ENCODE measurements around the gene JMJD1C. TPM values are rescaled to one million over a fixed set of nuclear protein-coding genes. Genes with fewer than 3 reads are reported as not detected.

The JMJD1C gene
- total RNA-seq, 1 donor from 2014 or later, result 61.4 TPM

DNA sequence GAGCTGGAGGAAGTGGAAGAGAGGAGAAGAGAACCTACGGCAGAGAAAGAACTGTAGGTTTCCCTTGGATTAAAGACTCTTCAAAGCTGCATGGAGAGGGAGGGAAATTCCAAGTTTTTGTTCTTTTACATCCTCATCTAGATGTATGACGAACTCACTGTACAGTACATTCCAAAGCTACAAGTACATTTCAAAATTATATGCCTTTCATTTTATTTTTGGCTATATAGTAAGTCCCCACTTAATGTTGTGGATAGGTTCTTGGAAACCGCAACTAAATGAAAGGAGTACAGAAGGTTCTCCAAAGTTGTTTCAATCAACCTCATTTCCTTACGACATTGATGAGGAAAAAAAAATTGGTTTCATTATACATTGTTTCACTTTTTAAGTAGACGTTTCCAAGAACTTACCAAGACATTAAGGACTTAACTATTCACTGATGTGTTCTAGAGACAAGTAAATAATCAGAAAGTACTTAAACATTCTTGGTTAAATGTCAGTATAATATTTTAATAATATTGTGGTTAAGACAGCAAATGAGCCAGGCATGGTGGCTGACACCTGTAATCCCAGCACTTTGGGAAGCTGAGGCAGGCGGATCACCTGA lies 16.1 kb upstream of the JMJD1C start:
- intact Hi-C loops (cut with micrococcal nuclease), result no loop called here

DNA sequence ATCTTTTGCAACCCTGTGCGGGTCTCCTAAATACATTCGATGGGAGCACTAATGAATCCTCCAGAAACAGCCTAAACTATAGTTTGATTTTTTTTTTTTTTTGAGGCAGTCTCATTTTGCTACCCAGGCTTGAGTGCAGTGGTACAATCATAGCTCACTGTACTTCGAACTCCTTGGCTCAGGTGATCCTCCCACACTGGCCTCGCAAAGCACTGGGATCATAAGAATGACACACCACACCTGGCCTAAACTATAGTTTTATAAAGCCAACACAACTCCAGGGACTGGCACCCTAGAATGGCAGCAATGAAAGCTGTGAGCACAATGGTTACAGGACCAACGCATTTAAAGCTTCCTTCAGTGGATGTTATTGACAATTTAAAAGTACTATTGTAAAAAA lies 14.5 kb upstream of the JMJD1C start:
- intact Hi-C loops (cut with micrococcal nuclease), result no loop called here

DNA sequence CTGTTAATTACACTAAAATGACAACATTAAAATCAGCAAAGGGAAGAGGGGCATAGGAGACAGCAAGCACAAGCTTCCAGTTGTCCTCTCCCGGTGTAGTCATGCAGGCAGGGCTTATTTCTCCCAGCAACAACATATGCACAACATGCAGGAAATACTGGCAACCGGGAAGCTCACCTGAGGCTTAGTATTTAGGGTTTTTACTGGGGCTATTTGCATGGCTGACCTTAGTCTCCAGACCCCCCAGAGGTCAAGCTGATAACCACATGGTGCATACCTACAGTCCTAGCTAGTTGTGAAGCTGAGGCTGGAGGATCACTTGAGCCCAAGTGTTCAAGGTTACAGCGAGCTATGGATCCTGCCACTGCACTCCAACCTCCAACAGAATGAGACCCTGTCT lies 12.8 kb upstream of the JMJD1C start:
- intact Hi-C loops (cut with micrococcal nuclease), result no loop called here

DNA sequence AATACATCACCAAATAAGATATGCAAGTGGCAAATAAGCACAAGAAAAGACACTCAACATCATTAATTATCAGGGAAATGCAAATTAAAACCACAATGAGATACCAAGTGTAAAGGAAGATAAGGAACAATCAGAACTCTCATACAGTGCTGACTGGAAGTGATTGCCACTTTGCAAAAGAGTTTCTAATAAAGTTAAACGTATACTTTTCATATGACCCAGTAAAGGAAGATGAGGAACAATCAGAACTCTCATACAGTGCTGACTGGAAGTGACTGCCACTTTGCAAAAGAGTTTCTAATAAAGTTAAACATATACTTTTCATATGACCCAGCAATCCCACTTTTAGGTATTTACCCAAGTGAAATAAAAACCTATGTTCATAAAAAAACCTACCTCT lies 12.2 kb upstream of the JMJD1C start:
- intact Hi-C loops (cut with micrococcal nuclease), result no loop called here

DNA sequence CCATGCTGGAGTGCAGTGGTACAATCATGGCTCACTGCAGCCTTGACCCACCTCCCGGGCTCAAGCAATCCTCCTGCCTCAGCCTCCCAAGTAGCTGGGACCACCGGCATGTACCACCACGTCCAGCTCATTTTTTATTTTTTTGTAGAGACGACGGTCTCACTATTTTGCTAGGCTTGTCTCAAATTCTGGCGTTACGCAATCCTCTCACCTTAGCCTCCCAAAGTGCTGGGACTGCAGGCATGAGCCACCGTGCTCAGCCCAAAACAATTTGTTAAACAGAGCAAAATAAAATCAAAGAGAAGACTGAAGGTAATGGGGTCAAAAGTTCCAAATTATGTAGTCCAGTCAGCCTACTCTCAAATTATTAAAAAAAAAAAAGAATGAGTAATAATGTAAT lies 8.7 kb upstream of the JMJD1C start:
- intact Hi-C loops (cut with micrococcal nuclease), result no loop called here

DNA sequence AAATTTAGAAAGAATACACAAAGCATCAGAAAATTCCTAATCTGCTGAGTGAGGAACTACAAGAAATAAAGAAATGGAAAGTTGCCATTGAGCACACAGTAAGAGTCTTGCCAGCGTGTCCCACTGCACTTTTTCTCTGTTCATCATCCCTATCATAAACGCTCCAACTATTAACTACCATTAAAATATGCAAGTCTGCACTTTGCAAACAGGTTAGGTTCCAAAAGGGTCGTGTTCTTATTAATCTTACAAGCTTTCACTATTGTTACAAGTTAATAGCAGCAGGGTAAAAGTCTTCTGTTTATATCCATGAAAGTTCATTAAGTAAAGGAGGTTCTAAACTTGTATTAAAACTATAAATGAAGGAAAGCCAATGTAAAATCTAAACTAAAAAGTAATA lies 5.2 kb upstream of the JMJD1C start:
- intact Hi-C loops (cut with micrococcal nuclease), result loop anchor here (1.0 kb wide), 1 partner anchor 19 kb away; no protein-coding TSS in a partner anchor

DNA sequence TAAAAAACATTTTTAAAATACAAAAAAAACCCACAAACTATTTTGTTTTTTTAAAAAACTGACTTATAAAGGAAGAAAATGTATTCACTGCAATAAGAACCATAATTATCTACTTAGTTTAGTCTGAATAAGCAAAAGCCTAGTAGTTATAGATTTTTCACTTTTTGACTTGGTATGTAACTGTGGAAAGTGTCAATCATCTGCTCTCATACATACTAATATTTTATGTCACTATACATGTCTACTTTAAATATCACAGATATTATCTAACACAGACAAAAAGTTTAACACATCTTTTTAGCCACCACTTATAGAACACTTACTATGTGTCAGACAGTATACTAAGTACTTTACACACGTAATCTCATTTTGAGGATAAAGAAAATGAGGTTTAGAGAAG lies 3.2 kb upstream of the JMJD1C start:
- intact Hi-C loops (cut with micrococcal nuclease), result loop anchor here (10.0 kb wide), 1 partner anchor 256 kb away; no protein-coding TSS in a partner anchor

DNA sequence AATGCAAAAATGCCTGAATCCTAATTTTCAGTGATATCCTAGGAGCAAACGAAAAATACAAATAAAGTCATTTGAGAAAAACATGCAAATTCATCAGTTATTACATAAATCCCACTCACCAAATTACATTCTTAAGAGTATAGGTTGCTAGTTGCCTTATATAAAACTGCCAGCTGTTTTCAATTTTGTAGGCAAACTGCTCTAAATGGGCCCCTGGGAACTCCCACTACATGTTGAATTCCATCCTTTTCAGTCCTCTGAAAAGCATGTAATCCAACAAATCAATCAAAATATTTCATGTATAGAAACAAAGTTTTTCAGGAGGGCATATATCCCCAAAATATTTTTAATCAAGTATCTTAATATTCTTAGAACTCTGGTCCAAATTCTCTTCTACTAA lies 2.1 kb upstream of the JMJD1C start:
- intact Hi-C loops (cut with micrococcal nuclease), result loop anchor here (10.0 kb wide), 1 partner anchor 257 kb away; no protein-coding TSS in a partner anchor

DNA sequence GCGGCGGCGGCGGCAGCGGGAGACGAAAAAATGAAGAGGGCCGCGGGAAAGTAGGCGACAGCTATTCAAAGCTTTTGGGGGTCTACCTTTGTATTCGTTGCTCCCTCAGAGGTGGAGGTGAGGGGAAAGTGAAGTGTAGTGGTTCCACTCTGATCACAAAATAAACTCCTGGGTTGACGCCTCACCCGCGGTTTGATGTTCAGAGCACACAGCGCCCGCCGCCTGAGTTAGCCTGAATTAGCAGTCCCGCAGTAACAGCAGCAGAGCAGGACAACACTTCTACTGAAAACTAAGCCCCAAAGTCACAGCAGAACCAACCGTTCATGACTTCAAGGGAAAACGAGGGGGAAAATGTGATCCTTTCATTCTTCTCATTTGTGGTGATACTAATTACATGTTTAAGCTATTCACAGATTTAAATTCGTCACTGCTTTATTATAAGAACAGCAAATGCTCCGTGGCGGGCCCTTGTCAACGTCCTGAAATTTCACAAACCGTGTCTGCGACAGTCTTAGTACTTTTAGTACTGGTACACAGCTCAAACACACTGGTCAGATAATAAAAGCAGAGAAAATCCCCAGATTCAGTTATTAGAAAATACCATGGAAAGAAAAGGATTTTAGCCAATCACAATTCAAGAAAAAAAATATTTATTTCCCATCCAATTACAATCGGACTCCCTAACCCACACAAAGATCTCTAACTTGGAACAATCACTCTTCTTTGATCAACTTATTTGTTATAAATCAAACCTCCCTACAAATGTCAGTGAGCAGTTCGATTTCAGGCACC lies 563 bp upstream of the JMJD1C start:
- intact Hi-C loops (cut with micrococcal nuclease), result loop anchor here (1.0 to 10.0 kb wide), 2 partner anchors 249 to 258 kb away; no protein-coding TSS in a partner anchor

DNA sequence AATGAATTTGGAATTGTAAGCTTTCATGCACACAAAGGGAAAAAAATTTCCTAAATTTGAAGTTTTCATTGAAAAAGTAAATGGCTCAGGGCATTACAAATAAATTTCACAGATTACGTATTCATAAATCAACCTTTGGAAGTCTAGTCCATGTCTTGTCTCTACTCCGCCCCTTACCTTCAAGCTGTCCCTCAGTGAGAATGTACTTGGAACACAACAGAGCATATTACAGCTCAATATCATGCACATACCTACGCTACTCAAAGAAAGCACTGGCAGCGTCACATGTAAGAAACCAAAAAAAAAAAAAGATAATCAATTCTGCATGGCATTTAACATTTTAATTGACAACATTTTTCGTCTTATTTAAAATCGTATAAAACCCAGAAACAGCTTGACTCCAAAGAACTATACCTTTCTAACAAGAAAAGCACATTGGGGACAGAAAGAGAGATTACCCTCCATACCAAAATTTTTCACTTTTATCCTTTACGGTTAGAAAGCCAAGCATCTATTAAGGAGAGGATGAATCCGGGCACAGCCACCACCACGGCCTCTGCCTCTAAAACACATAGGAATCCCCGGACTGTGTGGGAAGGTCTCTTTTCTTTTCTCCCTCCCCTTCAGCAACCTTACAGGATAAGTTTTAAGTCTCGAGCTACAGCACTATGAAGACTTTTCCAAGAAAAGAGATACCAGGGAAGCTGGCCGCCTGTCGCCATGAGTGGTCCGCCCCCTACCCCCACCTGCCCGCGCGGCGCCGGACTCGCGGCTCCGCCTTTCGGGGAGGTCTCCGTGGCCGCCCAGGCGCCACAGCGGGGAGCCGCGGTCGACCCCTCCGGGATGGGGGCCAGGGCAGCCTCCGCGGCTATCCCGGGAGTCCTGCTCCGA lies 1.1 kb downstream of the JMJD1C start:
- intact Hi-C loops (cut with micrococcal nuclease), result loop anchor here (1.0 to 10.0 kb wide), 6 partner anchors 58 to 298 kb away; no protein-coding TSS in a partner anchor

DNA sequence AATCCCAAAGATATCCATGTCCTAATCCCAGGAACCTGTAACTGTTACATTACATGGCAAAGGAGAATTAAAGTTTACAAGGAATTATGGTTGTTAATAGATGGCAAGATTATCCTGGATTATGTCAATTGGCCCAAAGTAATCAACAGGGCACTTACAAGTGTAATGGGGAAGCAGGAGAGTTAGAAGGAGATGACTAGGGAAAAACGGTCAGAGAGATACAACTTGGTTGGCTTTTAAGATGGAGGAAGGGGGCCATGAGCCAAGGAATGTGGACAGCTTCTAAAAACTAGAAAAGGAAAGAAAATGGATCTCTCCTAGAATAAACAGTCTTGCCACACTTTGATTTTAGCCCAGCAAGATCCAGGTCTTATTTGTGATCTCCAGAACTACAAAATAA lies 3.3 kb downstream of the JMJD1C start:
- intact Hi-C loops (cut with micrococcal nuclease), result loop anchor here (10.0 kb wide), 1 partner anchor 262 kb away; no protein-coding TSS in a partner anchor

DNA sequence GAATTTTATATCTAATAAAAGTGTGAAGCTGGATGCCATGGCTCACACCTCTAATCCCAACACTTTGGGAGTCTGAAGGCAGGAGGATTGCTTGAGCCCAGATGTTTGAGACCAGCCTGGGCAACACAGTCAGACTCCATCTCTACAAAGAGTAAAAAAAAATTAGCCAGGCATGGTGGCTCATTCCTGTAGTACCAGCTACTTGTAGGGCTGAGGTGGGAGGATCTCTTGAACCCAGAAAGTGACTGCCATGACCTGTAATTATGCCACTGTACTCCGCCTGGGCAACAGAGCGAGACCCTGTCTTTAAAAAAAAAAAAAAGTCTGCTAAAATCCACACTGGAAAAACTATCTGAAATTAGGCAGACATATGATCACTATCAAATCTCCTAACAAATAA lies 7.6 kb downstream of the JMJD1C start:
- intact Hi-C loops (cut with micrococcal nuclease), result no loop called here

DNA sequence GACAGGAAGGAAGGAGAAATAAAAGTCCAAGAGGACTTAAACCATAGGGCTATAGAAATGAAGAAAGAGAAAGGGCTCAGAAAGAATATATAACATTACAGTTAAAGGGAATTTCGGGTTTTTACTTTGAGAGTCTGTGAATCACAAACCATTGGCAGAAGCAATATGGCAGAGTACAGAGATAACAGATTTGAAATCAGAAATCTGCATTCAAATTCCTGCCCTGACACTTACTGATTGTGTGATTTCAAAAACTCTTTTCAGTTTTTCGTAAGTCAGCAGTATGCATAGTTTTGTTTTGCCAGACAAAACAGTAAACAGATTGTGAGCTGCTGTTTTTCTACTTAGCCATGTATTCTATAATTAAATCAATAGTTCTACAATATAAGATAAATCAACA lies 8.2 kb downstream of the JMJD1C start:
- intact Hi-C loops (cut with micrococcal nuclease), result no loop called here

DNA sequence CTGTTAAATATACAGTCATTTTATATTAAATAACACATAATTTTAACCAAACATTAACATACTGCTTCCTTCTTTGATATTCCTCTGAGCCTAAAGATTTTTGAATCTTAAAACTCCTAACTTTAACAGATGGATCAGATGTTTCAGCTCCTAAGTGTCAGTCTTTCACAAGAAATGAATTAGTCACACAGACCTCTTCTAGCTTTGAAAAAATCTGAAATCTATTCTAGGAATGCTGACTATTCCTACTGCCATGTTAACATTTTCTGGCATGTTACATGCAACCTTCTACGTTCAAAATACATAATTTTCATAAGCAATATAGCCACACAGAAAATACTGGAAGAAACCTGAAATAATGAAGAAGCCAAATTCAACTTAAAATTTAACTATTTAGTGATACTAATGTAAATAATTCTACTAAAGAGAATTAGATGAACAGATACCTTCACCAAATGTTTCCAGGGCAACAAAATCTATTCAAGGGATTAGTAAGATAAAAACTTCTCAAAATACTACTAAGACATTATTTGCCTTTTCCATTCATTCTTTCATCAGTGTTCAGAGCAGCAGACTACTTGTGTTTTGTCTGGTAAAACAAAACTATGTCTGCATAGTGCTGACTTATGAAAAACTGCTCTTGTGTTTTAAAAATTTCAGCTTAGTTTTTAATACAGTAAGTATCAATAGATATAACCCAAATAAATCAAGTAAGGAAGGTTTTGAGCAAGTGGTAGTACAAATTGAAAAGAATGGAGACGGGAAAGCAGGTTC lies 9.2 kb downstream of the JMJD1C start:
- intact Hi-C loops (cut with micrococcal nuclease), result no loop called here

DNA sequence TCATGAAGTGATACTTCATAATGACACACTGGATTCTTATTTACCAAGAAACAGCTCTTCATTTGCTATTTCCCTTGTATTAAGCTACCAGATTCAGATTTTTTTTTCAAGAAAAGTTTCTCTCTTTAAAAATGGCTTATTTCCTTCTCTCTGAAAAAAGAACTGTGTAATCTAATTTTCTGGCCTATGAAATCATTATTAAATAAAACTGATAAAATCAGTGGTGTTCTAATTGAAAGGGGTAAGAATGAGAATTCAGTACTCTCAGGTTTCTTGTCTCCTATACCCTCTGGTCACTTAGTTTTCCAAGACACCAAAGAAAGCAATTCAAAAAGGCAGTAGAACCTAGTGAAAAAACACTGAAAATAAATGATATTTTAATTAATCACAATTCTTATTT lies 10.3 kb downstream of the JMJD1C start:
- intact Hi-C loops (cut with micrococcal nuclease), result no loop called here

DNA sequence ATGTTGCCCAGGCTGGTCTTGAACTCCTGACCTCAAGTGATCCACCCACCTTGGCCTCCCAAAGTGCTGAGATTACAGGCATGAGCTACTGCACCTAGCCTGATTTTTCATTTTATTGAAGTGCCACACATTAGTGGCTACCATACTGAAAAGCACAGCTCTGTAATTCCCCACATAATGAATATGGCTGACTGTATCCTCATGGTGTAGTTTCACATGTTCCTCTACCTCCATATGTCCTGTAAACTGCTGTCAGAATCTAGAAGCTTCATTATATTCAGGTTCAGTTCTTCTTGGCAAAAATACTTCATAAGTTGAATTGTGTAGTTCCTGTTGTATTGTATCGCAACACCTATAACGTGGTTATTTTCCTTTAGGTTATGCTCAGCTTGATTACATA lies 11.1 kb downstream of the JMJD1C start:
- intact Hi-C loops (cut with micrococcal nuclease), result no loop called here

DNA sequence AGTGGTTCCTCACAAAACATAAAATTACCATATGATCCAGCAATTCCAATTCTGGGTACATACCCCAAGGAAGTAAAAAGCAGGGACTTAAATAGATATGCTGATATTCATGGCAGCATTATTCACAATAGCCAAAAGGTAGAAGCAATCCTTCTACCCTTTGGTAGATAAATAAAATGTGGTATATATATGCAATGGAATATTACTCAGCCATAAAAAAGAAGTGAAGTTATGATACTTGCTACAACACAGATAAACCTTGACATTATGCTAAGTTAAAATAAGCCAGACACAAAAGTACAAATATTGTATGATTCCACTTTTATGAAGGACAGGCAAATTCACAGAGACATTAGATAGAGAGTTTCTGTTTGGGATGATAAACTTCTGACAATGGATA lies 13.3 kb downstream of the JMJD1C start:
- intact Hi-C loops (cut with micrococcal nuclease), result loop anchor here (1.0 kb wide), 1 partner anchor 19 kb away; no protein-coding TSS in a partner anchor

DNA sequence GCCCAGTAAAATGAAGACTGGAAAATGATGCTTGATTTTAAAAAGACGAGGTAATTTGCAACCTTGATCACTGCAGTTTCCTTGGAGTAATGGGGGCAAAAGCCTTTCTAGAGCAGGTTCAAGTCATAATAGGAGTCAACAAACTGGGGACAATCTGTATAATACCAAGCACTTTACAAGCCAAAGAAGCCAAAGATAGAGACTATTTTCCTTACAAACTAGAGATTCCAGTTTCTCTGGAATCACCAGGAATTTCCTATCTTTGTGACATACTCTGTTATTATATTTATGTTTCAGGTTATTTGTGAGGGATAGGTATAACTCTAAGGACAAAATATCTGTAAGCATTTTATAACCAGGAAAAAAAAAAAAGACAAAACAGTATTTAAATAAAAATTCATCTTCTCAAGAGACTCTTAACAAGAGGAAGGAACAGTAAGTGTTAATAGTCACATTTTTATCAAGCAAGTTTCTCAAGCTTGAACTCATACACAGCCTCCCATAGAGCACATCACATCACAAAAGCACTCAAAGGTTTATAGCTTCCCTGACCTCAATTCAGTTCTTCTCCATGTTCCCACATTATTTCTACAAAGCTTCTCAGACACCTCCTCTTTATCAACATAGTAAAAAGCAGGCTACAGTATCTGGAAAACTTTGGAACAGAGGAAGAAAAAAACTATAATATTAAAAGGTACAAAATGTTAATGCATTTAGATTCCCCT lies 18.9 kb downstream of the JMJD1C start:
- intact Hi-C loops (cut with micrococcal nuclease), result no loop called here

DNA sequence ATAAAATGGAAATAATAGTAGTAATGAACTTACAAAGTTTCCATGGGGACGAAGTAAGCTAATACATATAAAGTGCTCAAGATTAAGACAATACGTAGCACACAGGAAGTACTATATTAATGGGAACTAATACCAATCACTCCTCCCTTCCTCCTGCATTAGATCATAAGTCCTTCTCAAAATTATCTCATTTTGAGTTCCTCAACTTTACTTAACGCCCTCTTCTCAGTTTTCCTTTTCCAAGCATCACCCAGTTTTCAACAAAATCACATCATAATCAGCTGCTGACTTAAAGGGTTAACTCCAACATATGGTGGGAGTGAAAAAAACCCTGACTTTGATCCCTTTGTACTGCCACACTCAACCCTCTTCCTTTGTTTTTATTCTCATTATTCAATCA lies 24.4 kb downstream of the JMJD1C start:
- intact Hi-C loops (cut with micrococcal nuclease), result no loop called here

DNA sequence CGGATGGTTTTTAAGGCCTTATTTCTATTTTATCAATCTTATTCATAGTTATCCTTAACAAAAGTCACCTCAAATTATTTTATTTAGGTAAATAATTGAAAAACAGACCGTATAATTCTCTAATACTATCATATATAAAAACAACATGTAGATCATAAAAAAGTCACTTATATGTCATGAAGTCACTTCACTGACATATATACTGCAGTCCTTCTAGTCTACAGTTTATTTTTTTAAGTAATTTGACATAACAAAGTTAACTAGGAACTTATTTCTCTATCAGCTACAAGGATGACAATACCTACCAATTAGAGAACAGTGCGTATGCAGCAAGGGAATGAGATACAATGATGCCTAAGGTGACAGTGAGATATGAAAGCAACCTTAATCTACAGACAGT lies 26.2 kb downstream of the JMJD1C start:
- intact Hi-C loops (cut with micrococcal nuclease), result no loop called here

Measured in T-helper 1 cell treated with Interleukin-12 subunit alpha and Interleukin-12 subunit beta and Interleukin-4 antibody, amounts not matched to agents 30 ng/mL and 1 ng/mL, for 36 hours (primary cell).